Activated naive CD4-positive, alpha-beta T cell treated with anti-CD3 and anti-CD28 coated beads for 36 hours (primary cell): Measurements from ENCODE around the gene CD101. TPM values are rescaled to one million over a fixed set of nuclear protein-coding genes. Genes with fewer than 3 reads are reported as not detected.

Experiments
- CTCF ChIA-PET: fragments of 350-600 bp; sonication (Branson Sonifier 250); formaldehyde crosslinking; loops from one replicate; lab custom pipeline; 2021; ENCODE audit warnings: antibody characterized with exemption; lab: Charles Lee
- DNase-seq: peaks from one replicate; pipeline ENCODE4 v3.0.0-alpha.2; 2020
- H3K27ac Mint-ChIP-seq: one replicate; pipeline ENCODE4 v1.8.0; 2021; ENCODE audit warnings: mild to moderate bottlenecking, mixed read lengths
- H3K27me3 Mint-ChIP-seq: one replicate; pipeline ENCODE4 v1.8.0; 2021; ENCODE audit warnings: low read depth, mixed read lengths
- H3K36me3 Mint-ChIP-seq: one replicate; pipeline ENCODE4 v1.8.0; 2021; ENCODE audit warnings: low read depth, mixed read lengths
- H3K4me1 Mint-ChIP-seq: one replicate; pipeline ENCODE4 v1.8.0; 2021; ENCODE audit warnings: low read depth, mixed read lengths
- H3K4me3 Mint-ChIP-seq: one replicate; pipeline ENCODE4 v1.8.0; 2021; ENCODE audit warnings: mild to moderate bottlenecking, moderate library complexity, mixed read lengths
- H3K9me3 Mint-ChIP-seq: one replicate; pipeline ENCODE4 v1.8.0; 2021; ENCODE audit warnings: mixed read lengths
- intact Hi-C: fragments of 100-400 bp; cut with micrococcal nuclease; formaldehyde crosslinking; loops from one replicate; pipeline ENCODE4 v1.15.1; 2023
- total RNA-seq, 2 experiments: library from RNA; stranded (reverse); gene quantifications; one replicate each; pipeline ENCODE4 v1.2.3, GENCODE V29; 2021

The CD101 gene
- 1 to 10 TPM in 1 of 2 experiments, under 1 TPM in 1; 0.83 to 1.1 TPM for total RNA-seq

GRCh38 chr1:117001254-117001927 is at the start of gene CD101:
TSS of gene CD101 (plus strand) at chr1:117001760. CDS start at chr1:117001818, 58 bp downstream.
- no peaks in the 10 kb centered on the region for H3K27me3 Mint-ChIP-seq
- H3K4me3 Mint-ChIP-seq = peak within 1 kb of the TSS; percentile 8

GRCh38 chr1:116952738-116953275 is 48.8 kb upstream of the CD101 start:
- no peak overlapping the region for H3K4me3 Mint-ChIP-seq
- H3K36me3 Mint-ChIP-seq = peaks cover 15% of the 10 kb centered on the region
- H3K27me3 Mint-ChIP-seq = no peaks in the 10 kb centered on the region
- intact Hi-C loops = no loop called here
- CTCF ChIA-PET = no interaction called here
- H3K9me3 Mint-ChIP-seq = no peaks in the 10 kb centered on the region
- DNase-seq = no peak
- no peak overlapping the region for H3K27ac Mint-ChIP-seq
- H3K4me1 Mint-ChIP-seq = no peaks in the 10 kb centered on the region

More at GRCh38 chr1:117001254-117001927, at the start of gene CD101:
- H3K4me1 Mint-ChIP-seq = peaks cover 59% of the 10 kb centered on the region
- intact Hi-C loops = loop anchor here (1.0 to 10.0 kb wide), 7 partner anchors 14 to 625 kb away; partner anchors contain the start of gene MAN1A2
- peak within 1 kb of the TSS; percentile 82 for H3K27ac Mint-ChIP-seq
- CTCF ChIA-PET = interaction anchor here (1.0 to 1.2 kb wide), 3 partner anchors 60 to 192 kb away, joined by 3 read pairs; no protein-coding TSS in a partner anchor
- H3K9me3 Mint-ChIP-seq = peaks cover 3% of the 10 kb centered on the region
- peak; percentile 72 for DNase-seq
- H3K36me3 Mint-ChIP-seq = peaks cover 2% of the 10 kb centered on the region

GRCh38 chr1:116954440-116954839 is 47.1 kb upstream of the CD101 start:
- no peak for DNase-seq
- no peak overlapping the region for H3K27ac Mint-ChIP-seq
- no peak overlapping the region for H3K4me3 Mint-ChIP-seq
- no peaks in the 10 kb centered on the region for H3K27me3 Mint-ChIP-seq
- no peaks in the 10 kb centered on the region for H3K9me3 Mint-ChIP-seq
- peaks cover 11% of the 10 kb centered on the region for H3K36me3 Mint-ChIP-seq
- intact Hi-C loops = no loop called here
- CTCF ChIA-PET = interaction anchor here (1.2 kb wide), 1 partner anchor 18 kb away, joined by 4 read pairs; no protein-coding TSS in a partner anchor
- no peaks in the 10 kb centered on the region for H3K4me1 Mint-ChIP-seq

GRCh38 chr1:116956378-116956777 is 45.2 kb upstream of the CD101 start:
- CTCF ChIA-PET = interaction anchor here (0.5 to 1.5 kb wide), 2 partner anchors 13 to 382 kb away, joined by 3 read pairs; no protein-coding TSS in a partner anchor
- H3K27me3 Mint-ChIP-seq = no peaks in the 10 kb centered on the region
- no peak for DNase-seq
- intact Hi-C loops = no loop called here
- peaks cover 3% of the 10 kb centered on the region for H3K36me3 Mint-ChIP-seq
- H3K9me3 Mint-ChIP-seq = no peaks in the 10 kb centered on the region
- H3K4me1 Mint-ChIP-seq = no peaks in the 10 kb centered on the region
- H3K27ac Mint-ChIP-seq = no peak overlapping the region
- H3K4me3 Mint-ChIP-seq = no peak overlapping the region

- DNase-seq = no peak
- Mint-ChIP-seq H3K4me1 (no peaks in the 10 kb centered on the region), H3K27me3 (no peaks in the 10 kb centered on the region), H3K9me3 (no peaks in the 10 kb centered on the region), H3K4me3 (no peak overlapping the region), H3K36me3 (peaks cover 3% of the 10 kb centered on the region), H3K27ac (no peak overlapping the region)
- intact Hi-C loops = no loop called here
- CTCF ChIA-PET = no interaction called here
Measured at GRCh38 chr1:116957646-116958045, 43.9 kb upstream of the CD101 start.

GRCh38 chr1:116958110-116958509 is 43.5 kb upstream of the CD101 start:
- intact Hi-C loops = no loop called here
- no peaks in the 10 kb centered on the region for H3K9me3 Mint-ChIP-seq
- H3K27me3 Mint-ChIP-seq = no peaks in the 10 kb centered on the region
- no peak for DNase-seq
- CTCF ChIA-PET = no interaction called here
- H3K36me3 Mint-ChIP-seq = peaks cover 3% of the 10 kb centered on the region
- H3K27ac Mint-ChIP-seq = no peak overlapping the region
- no peaks in the 10 kb centered on the region for H3K4me1 Mint-ChIP-seq
- no peak overlapping the region for H3K4me3 Mint-ChIP-seq

- H3K36me3 Mint-ChIP-seq = peaks cover 3% of the 10 kb centered on the region
- H3K4me1 Mint-ChIP-seq = no peaks in the 10 kb centered on the region
- DNase-seq = no peak
- H3K9me3 Mint-ChIP-seq = no peaks in the 10 kb centered on the region
- no peaks in the 10 kb centered on the region for H3K27me3 Mint-ChIP-seq
- intact Hi-C loops = no loop called here
- no peak overlapping the region for H3K4me3 Mint-ChIP-seq
- CTCF ChIA-PET = no interaction called here
- no peak overlapping the region for H3K27ac Mint-ChIP-seq
Measured at GRCh38 chr1:116958977-116959376, 42.6 kb upstream of the CD101 start.

- Mint-ChIP-seq H3K27ac (no peak overlapping the region), H3K36me3 (peaks cover 8% of the 10 kb centered on the region), H3K4me1 (no peaks in the 10 kb centered on the region), H3K4me3 (no peak overlapping the region), H3K27me3 (no peaks in the 10 kb centered on the region), H3K9me3 (no peaks in the 10 kb centered on the region)
- CTCF ChIA-PET = no interaction called here
- intact Hi-C loops = no loop called here
- no peak for DNase-seq
Measured at GRCh38 chr1:116961606-116962005, 40.0 kb upstream of the CD101 start.

- no peaks in the 10 kb centered on the region for H3K9me3 Mint-ChIP-seq
- peaks cover 20% of the 10 kb centered on the region for H3K36me3 Mint-ChIP-seq
- no peak for DNase-seq
- CTCF ChIA-PET = interaction anchor here (0.6 to 0.9 kb wide), 2 partner anchors 164 to 239 kb away, joined by 5 to 8 read pairs; no protein-coding TSS in a partner anchor
- intact Hi-C loops = no loop called here
- H3K4me1 Mint-ChIP-seq = no peaks in the 10 kb centered on the region
- H3K4me3 Mint-ChIP-seq = no peak overlapping the region
- H3K27ac Mint-ChIP-seq = no peak overlapping the region
- H3K27me3 Mint-ChIP-seq = no peaks in the 10 kb centered on the region
Measured at GRCh38 chr1:116962987-116963639, 38.4 kb upstream of the CD101 start.

GRCh38 chr1:116966791-116967190 is 34.8 kb upstream of the CD101 start:
- H3K27ac Mint-ChIP-seq = no peak overlapping the region
- CTCF ChIA-PET = no interaction called here
- H3K9me3 Mint-ChIP-seq = no peaks in the 10 kb centered on the region

GRCh38 chr1:116968724-116969123 is 32.8 kb upstream of the CD101 start:
- CTCF ChIA-PET = no interaction called here
- no peak for DNase-seq
- H3K36me3 Mint-ChIP-seq = peaks cover 24% of the 10 kb centered on the region
- no peak overlapping the region for H3K27ac Mint-ChIP-seq
- H3K4me3 Mint-ChIP-seq = no peak overlapping the region
- intact Hi-C loops = no loop called here
- H3K9me3 Mint-ChIP-seq = no peaks in the 10 kb centered on the region
- H3K27me3 Mint-ChIP-seq = no peaks in the 10 kb centered on the region
- H3K4me1 Mint-ChIP-seq = no peaks in the 10 kb centered on the region

More at GRCh38 chr1:116966791-116967190, 34.8 kb upstream of the CD101 start:
- H3K4me3 Mint-ChIP-seq = no peak overlapping the region
- H3K4me1 Mint-ChIP-seq = no peaks in the 10 kb centered on the region
- DNase-seq = no peak
- intact Hi-C loops = no loop called here
- H3K36me3 Mint-ChIP-seq = peaks cover 24% of the 10 kb centered on the region
- H3K27me3 Mint-ChIP-seq = no peaks in the 10 kb centered on the region

- no peak for DNase-seq
- H3K4me3 Mint-ChIP-seq = no peak overlapping the region
- peaks cover 35% of the 10 kb centered on the region for H3K36me3 Mint-ChIP-seq
- H3K4me1 Mint-ChIP-seq = no peaks in the 10 kb centered on the region
- H3K27ac Mint-ChIP-seq = no peak overlapping the region
- no peaks in the 10 kb centered on the region for H3K9me3 Mint-ChIP-seq
- CTCF ChIA-PET = interaction anchor here (0.6 kb wide), 1 partner anchor 95 kb away, joined by 3 read pairs; no protein-coding TSS in a partner anchor
- H3K27me3 Mint-ChIP-seq = no peaks in the 10 kb centered on the region
- intact Hi-C loops = no loop called here
Measured at GRCh38 chr1:116971258-116971860, 30.2 kb upstream of the CD101 start.
